Stimulated activated naive CD8-positive, alpha-beta T cell treated with anti-CD3 and anti-CD28 coated beads, Interleukin-15, amount 100 ng/mL, for 72 hours (primary cell): Measurements from ENCODE around the gene TBC1D17.
A peak's percentile ranks its signal among the peaks of the same experiment; 100 is the strongest.

Source experiments
- ATAC-seq: fragments of 150-1000 bp; cut with Tn5 transposase; 2 replicates; pipeline ENCODE4 v1.10.0; 2021; ENCODE audit warnings: mild to moderate bottlenecking, moderate library complexity
- DNase-seq, 2 donors: peaks; one replicate each; pipeline ENCODE4 v3.0.0; 2021 to 2022
- H3K27ac Mint-ChIP-seq, 2 donors: one replicate each; pipeline ENCODE4 v1.8.0; 2022; ENCODE audit warnings: mild to moderate bottlenecking in 2 of 2, mixed read lengths in 2 of 2, moderate library complexity in 2 of 2
- H3K27me3 Mint-ChIP-seq: one replicate; pipeline ENCODE4 v1.8.0; 2022; ENCODE audit warnings: mixed read lengths
- H3K4me1 Mint-ChIP-seq: one replicate; pipeline ENCODE4 v1.8.0; 2022; ENCODE audit warnings: mild to moderate bottlenecking, mixed read lengths
- H3K4me3 Mint-ChIP-seq, 2 donors: one replicate each; pipeline ENCODE4 v1.8.0; 2022; ENCODE audit warnings: mild to moderate bottlenecking in 2 of 2, mixed read lengths in 2 of 2, moderate library complexity in 1 of 2
- H3K9me3 Mint-ChIP-seq, 2 donors: one replicate each; pipeline ENCODE4 v1.8.0; 2022; ENCODE audit warnings: mixed read lengths in 2 of 2

Gene TBC1D17

DNA sequence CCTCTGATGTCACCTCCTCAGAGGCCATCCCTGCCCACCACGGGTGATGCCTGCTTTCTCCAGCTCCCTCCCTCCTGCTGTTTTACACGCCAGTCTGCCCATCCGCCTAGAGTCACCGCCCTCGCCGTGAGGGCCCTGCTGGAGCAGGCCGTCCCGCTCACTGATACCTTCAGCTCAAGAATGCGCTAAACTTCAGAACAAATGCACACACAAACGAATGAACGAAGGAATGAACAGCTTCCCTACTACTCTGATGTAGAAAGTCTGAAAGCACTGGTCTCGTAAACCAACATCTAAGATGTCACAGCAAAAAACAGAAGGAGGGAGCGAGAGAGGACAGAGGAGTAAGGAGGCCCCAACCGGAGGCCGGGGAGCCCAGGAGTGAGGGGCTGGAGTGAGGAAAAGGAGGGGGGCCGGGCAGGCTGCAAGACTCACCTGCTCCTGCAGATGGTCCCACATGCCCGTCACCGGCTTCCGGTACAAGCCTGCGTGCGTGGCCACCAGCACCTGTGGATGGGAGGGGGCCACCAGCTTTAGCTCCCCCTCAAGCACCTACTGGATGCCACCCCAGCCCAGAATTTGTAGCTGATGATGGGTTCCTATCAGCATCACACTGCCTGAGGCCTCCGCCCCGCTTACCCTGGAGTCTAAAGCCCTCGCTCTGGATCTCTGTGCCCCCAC lies 14.1 kb upstream of the TBC1D17 start:
- DNase-seq (no peak), ATAC-seq (no peak)
- Mint-ChIP-seq H3K27me3 (no peaks in the 10 kb centered on the region), H3K27ac (no peak overlapping the region), H3K4me1 (peaks cover 43% of the 10 kb centered on the region), H3K4me3 (no peak overlapping the region), H3K9me3 (no peaks in the 10 kb centered on the region)

DNA sequence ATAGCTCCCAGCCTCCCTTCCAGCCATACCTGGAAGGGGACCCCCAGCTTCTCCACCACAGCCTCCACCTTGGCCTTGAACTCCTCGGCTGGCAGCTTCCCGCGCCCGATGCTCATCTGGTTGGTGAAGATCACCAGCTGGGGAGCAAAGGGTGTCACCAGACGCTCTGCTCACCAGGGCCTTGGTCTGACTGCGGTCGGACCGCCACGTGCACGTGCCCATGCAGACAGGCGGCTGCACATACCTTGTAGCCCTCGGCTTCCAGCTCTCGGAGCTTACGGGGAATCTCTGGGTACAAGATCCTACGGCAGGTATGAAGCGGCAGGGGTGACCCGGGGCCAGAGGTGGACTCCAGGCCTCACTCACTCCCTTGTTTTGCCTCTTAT lies 13.6 kb upstream of the TBC1D17 start:
- ATAC-seq, result no peak
- Mint-ChIP-seq H3K9me3 (no peaks in the 10 kb centered on the region), H3K4me3 (no peak overlapping the region), H3K27me3 (no peaks in the 10 kb centered on the region), H3K4me1 (peaks cover 43% of the 10 kb centered on the region), H3K27ac (no peak overlapping the region)
- DNase-seq, result no peak

DNA sequence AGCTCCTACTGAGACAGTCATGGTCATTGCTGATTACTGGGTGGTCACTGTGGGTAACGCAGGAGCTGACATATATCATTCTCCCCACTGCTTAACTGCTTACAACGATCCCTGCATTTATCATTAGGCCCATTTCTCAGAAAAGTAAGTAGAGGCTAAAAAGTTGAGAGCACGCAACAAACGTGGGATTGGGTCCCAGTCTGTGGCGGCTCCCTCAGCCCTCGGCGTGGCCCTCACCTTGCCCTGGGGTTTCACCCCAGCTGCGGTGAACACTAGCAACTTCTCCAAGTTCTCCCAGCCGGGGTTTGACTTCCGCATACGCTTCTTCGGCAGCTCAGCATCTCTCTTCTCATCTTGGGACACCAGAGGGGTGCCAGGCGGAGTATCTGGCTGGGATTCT lies 12.6 kb upstream of the TBC1D17 start:
- H3K4me3 Mint-ChIP-seq, result no peak overlapping the region
- no peaks in the 10 kb centered on the region for H3K27me3 Mint-ChIP-seq
- peak overlapping the region in 1 of 2 donors; percentile 63 for H3K27ac Mint-ChIP-seq
- H3K4me1 Mint-ChIP-seq, result peaks cover 43% of the 10 kb centered on the region
- ATAC-seq (no peak), DNase-seq (no peak)
- no peaks in the 10 kb centered on the region for H3K9me3 Mint-ChIP-seq

DNA sequence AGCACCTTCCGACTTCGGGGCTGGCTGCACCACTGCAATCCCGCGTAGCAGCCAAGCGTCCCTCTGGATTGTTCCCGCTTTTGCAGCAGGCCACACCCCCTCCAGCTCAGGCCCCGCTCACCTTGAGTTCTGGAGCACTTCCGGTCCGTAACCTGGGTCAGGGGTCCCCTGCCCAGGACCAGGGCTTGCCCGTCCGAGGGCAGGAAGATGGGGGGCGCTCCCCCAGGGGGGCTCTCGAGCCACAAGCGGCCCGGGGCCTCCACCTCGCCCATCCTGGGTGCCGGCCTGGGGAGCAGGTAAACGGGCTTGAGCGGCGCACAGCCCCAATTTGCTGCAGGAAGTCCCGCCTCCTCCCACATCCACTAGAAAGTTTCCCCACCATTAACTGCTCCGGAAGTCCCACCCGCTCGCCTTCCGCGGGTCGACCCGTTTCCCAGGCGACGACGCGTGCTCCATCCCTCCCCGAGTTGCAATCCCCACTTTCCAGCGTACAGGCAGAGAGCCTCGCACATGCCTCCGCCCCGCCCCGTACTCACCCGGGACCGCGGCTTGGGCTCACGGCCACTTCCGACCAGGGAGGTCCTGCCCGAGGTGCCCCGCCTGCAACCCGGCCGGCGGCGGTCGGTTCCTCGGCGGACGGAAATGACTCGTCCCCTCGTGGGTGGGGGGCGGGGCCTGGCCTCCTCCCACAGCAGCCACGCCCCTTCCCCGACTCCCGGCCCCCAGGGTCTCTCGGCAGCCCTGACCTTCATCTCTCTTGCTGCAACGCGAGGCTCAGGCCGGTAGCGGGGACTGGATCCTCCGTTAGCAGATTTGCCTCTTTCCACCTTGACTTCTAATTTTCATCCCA lies 10.3 kb upstream of the TBC1D17 start, which contains the start of gene PNKP:
TSS of gene PNKP (minus strand) at position 644 of the 850 bp plus-strand sequence. CDS start at position 272, 372 bp downstream.
- Mint-ChIP-seq H3K4me1 (peaks cover 49% of the 10 kb centered on the region), H3K27ac (peak within 1 kb of the TSS; percentile 95 to 97), H3K4me3 (no peak within 1 kb of the TSS), H3K27me3 (no peaks in the 10 kb centered on the region), H3K9me3 (no peaks in the 10 kb centered on the region)
- DNase-seq (peak; percentile 92 to 96), ATAC-seq (peak; percentile 66)

DNA sequence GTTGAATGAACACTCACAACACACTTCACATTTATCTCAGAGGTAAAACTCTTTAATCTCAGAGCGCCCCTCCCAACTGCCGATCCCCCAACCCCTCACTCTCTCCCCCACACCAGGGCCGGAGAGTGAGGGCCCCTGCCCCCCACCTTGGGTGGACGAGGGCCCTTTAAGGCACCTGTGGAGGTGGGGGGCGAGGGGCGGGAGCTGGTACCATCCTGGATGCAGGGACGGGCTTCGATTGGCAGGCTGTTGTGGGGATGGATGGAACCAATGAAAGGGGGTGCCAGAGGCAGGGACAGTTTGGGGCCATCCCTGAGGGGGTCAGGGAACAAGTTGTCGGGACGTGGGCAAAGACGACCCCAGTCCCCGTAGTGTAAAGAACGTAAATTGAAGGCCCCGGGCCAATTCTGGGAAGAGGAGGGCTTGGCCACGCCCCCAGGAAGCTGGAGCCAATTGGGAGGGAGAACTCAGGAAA lies 8.5 kb upstream of the TBC1D17 start:
- H3K9me3 Mint-ChIP-seq, result no peaks in the 10 kb centered on the region
- no peaks in the 10 kb centered on the region for H3K27me3 Mint-ChIP-seq
- ATAC-seq (peak; percentile 47), DNase-seq (no peak)
- H3K4me3 Mint-ChIP-seq, result no peak overlapping the region
- H3K27ac Mint-ChIP-seq, result no peak overlapping the region
- H3K4me1 Mint-ChIP-seq, result peaks cover 44% of the 10 kb centered on the region

DNA sequence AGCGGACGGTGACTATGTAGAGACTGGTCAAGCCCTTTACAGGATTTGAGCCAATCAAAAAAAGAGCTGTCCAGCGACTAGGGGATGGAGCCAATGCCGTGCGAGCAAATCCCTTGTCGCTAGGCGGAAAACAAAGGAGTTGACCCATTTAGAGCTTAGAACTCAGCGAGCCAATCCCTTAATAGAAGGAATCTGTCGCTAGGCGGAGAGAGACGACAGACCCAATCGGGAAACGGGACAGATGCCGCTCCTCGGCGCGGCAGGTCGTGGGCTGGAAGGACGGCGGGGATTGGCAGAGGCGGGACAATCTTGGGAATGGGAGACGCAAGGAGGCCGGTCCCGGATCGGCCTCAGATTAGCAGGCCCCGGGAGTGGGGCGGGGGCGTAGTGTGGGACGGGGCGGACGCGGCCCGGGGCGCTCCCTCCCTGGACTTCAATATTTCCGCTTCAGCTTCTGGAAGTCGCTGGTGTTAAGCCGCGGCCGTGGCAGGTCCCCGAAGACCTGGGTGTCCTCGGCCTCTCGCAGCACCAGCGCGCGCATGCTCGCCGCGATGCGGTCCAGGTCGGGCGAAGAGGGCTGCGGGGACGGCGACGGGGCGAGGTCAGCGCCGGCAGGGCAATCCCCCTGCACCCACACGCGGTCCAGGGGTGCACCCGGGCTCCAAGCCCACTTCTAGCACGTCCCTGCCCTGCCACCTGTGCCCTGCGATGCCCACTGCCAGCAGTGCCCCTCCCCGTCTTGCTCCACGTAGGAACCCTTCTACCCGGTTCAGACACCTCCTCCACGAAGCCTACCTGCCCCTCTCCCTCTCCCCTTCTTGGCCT lies 7.8 kb upstream of the TBC1D17 start:
- H3K27ac Mint-ChIP-seq, result peak overlapping the region in 1 of 2 donors; percentile 54
- peaks cover 43% of the 10 kb centered on the region for H3K4me1 Mint-ChIP-seq
- H3K27me3 Mint-ChIP-seq, result no peaks in the 10 kb centered on the region
- no peaks in the 10 kb centered on the region for H3K9me3 Mint-ChIP-seq
- no peak overlapping the region for H3K4me3 Mint-ChIP-seq
- peak; percentile 88 to 95 for DNase-seq
- ATAC-seq, result peak; percentile 83

DNA sequence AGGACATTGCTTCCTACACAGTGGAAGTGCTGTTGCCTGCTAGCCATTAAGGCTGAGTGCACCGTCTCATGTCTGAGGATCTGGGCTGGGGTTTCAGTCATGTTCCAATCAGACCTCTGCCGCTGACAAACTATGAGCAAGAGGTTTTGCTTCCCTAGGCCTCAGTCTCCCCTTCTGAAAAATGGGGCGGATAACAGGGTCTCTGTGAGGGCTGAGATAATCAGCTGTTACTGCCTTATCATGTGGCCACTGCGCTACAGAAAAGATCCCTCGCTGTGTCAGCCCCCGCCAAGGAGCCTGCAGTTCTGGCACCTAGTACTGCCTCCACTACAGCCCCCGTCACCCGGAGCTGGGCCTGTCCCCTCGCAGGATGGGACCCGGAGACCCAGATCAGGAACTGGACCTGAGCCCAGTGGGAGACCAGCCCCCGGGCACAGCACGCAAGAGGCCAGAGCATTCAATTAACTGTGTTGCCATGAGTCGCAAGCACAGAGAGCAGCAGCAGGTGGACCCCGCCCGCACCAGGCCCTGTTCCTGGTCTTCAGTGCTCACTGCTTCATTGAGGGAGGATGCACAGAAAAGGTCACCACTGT lies 7.1 kb upstream of the TBC1D17 start:
- no peaks in the 10 kb centered on the region for H3K9me3 Mint-ChIP-seq
- H3K27ac Mint-ChIP-seq, result peak overlapping the region in 1 of 2 donors; percentile 54
- no peak for ATAC-seq
- no peaks in the 10 kb centered on the region for H3K27me3 Mint-ChIP-seq
- DNase-seq, result no peak
- H3K4me1 Mint-ChIP-seq, result peaks cover 43% of the 10 kb centered on the region
- no peak overlapping the region for H3K4me3 Mint-ChIP-seq

DNA sequence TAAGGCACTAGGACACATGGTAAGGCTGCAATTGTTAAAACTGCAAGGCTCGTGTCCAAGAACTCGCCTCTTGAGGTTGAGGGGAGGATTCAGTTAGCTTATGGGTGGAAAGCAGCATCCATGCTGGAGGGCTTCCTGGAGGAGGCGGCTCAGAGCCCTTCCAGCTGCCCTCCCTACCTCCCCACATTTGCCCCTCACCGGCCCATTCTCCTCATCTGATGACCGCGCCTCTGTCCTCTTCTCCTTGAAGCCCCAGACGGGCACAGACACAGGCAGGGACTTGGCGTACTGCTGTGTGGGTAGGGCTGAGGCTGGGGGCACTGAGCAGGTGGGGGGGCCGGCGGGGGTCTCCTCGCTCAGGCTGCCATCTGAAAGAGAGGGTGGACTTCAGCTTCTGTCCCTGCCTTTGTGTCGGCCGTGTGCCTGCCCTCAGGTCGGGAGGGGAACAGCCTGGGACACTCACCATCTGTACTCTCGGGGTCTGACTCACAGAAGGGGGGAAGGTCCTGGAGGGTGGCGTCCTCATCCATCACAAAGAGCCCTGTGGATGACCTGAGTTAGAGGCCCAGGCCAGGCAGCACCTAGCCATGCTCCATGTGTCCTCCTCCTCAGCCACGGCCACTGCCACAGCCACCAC lies 6.0 kb upstream of the TBC1D17 start:
- H3K4me3 Mint-ChIP-seq, result no peak overlapping the region
- DNase-seq (no peak), ATAC-seq (no peak)
- no peaks in the 10 kb centered on the region for H3K9me3 Mint-ChIP-seq
- peaks cover 38% of the 10 kb centered on the region for H3K4me1 Mint-ChIP-seq
- H3K27ac Mint-ChIP-seq, result no peak overlapping the region
- H3K27me3 Mint-ChIP-seq, result no peaks in the 10 kb centered on the region

DNA sequence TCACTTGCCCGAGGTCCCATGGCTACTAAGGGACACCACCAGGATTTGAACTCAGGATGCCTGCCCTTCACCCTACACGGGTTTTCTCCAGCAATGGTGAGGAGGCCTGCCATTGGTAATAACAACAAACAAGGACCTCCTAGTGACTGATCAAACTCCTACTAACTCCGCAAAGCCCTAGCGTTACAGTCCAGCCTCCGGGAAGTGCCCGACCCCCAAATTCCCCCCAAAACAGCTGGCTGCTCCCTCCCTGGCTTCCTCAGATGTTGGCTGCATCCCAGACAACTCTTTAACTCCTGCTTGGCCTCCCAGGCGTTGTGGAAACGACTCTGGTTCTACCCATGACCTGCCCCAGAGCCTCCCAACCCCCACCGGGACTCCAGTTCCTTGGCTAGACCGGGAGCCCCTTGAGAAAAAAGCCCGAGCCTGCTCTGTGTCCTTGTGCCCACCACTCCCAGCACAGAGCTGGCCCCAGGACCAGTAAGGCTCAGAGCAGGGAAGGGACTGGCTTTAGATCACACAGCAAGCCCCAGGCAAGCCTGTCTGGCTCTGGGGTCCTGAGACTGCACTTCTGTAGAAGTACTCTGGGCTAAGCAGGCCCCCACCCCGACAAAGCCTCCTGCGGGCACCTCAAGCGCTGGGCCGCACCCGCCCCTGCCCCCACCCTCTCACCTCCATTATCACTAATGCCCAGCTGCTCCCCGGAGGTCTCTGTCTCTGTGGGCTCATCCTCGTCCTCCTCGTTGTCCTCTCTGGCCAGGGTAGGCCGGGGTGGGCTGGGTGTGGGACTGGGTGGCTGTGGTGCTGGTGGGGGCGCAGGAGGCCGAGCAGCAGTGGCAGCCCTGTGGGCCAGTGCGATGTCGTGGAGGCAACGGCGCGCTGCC lies 5.0 kb upstream of the TBC1D17 start:
- Mint-ChIP-seq H3K27me3 (no peaks in the 10 kb centered on the region), H3K4me3 (no peak overlapping the region), H3K4me1 (peaks cover 33% of the 10 kb centered on the region), H3K9me3 (no peaks in the 10 kb centered on the region), H3K27ac (no peak overlapping the region)
- no peak for ATAC-seq
- no peak for DNase-seq

DNA sequence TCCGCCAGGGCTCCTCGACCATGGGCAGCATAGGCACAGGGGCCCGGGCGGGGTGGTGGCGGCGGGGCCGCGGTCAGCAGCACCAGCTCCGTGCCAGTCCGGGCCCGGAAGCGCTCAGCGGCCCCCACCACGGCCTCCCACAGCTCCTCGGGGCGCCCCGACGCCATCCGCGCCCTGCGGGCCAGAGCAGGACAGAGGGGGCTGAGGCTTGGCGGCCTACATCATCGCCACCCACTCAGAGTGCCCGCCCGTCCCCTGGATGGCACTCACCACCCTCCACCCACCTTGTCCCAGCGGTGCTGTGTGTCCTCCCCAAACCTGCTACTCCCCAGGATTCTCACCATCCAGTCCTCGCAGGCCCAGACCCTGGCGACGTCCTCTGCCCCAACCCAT lies 4.4 kb upstream of the TBC1D17 start:
- Mint-ChIP-seq H3K27ac (no peak overlapping the region), H3K4me1 (peaks cover 36% of the 10 kb centered on the region), H3K4me3 (peak overlapping the region in 1 of 2 donors; percentile 22), H3K9me3 (no peaks in the 10 kb centered on the region), H3K27me3 (no peaks in the 10 kb centered on the region)
- ATAC-seq (no peak), DNase-seq (no peak)

DNA sequence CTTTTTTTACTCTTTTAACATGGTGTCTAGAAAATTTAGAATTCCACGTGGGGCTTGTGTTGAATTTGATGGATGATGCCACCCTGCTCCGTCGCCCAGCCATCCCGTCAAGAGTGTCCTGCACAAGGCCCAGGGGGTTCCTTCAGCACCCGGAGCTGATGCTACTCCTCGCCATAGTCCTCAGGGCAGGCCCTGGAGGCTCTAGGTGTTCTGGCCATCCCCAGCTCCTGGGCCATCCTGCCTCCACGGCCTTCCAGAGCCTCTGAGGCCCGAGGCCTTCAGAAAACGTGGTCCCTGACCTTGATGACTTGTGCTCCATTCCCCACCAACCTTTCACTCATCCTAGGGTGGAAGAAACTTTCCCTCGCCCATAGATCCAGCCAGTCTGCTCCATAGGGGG lies 3.7 kb upstream of the TBC1D17 start:
- H3K4me3 Mint-ChIP-seq, result no peak overlapping the region
- H3K27ac Mint-ChIP-seq, result no peak overlapping the region
- no peaks in the 10 kb centered on the region for H3K27me3 Mint-ChIP-seq

DNA sequence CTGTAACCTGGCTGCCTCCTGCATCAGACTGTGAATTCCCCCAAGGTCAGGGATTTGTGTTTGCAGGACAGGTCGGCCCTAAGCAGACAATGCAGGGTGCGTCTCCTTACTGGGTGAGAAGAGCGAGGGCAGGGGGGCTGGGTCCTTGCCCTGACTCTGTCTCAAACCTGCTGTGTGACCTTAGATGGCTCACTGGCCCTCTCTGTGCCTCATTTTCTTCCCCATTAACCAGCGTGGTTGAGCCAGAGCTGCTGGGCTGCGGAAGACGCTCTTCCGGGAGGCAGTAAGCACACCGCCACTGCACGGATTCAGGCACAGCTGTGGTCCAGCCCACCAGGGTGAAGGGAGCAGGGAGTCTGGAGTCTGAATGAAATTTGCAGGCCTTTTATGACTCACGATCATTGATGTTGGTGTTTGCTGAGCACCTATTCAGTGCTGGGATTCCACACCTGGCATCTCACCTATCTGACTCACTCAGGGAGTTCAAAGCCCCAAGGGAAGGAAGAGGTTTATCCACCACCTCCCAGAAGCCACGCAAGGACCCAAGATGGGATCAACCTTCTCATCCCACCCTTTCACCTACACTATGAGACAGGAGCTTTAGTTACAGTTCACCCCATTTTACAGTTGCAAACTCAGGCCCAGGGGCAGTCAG lies 2.9 kb upstream of the TBC1D17 start:
- H3K4me1 Mint-ChIP-seq, result peaks cover 50% of the 10 kb centered on the region
- DNase-seq (no peak), ATAC-seq (no peak)
- H3K27me3 Mint-ChIP-seq, result no peaks in the 10 kb centered on the region
- no peak overlapping the region for H3K4me3 Mint-ChIP-seq
- H3K9me3 Mint-ChIP-seq, result no peaks in the 10 kb centered on the region
- H3K27ac Mint-ChIP-seq, result peak overlapping the region in 1 of 2 donors; percentile 87

More for the DNA sequence above, 3.7 kb upstream of the TBC1D17 start:
- H3K4me1 Mint-ChIP-seq, result peaks cover 44% of the 10 kb centered on the region
- no peak for DNase-seq
- ATAC-seq, result no peak
- no peaks in the 10 kb centered on the region for H3K9me3 Mint-ChIP-seq

DNA sequence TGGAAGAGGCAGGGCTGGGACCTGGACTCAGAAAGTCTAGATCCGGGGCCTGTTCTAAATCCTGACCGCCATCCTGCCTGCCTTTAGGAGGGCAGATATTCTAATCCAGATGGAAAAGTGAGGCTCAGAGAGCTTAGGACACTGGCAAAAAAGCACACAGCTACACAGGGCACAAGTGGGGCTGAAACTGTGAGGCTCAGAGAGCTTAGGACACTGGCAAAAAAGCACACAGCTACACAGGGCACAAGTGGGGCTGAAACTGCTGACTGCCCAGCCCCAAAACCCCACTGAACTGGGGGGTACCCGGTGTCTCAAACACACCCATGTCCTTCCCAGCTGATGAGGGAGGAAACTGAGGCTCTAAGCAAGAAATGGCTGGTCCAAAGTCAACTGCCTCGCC lies 2.3 kb upstream of the TBC1D17 start:
- Mint-ChIP-seq H3K27me3 (no peaks in the 10 kb centered on the region), H3K4me1 (peaks cover 50% of the 10 kb centered on the region), H3K27ac (peak overlapping the region in 1 of 2 donors; percentile 87), H3K9me3 (no peaks in the 10 kb centered on the region), H3K4me3 (no peak overlapping the region)
- DNase-seq, result no peak
- no peak for ATAC-seq
